Subcutaneous abdominal adipose tissue (tissue), 5 donors: Measurements from ENCODE around the gene FAT4.
A peak's percentile ranks its signal among the peaks of the same experiment; 100 is the strongest.

ENCODE experiments used
- H3K27ac ChIP-seq: one replicate; pipeline ENCODE4 v1.7.0; 2013; ENCODE audit warnings: low read depth, mild to moderate bottlenecking, inconsistent platforms, low read length, moderate library complexity
- H3K27me3 ChIP-seq, 5 donors: one replicate each; pipeline ENCODE4 v1.7.0; 2013; ENCODE audit warnings: low read length in 5 of 5, inconsistent platforms in 1 of 5; ENCODE audit not compliant: control insufficient read depth in 5 of 5, insufficient read depth in 4 of 5
- H3K36me3 ChIP-seq, 5 donors: one replicate each; pipeline ENCODE4 v1.7.0; 2013; ENCODE audit warnings: low read length in 5 of 5; ENCODE audit not compliant: control insufficient read depth in 5 of 5, insufficient read depth in 5 of 5
- H3K4me1 ChIP-seq, 5 donors: one replicate each; pipeline ENCODE4 v1.7.0; 2013; ENCODE audit warnings: low read length in 5 of 5, mild to moderate bottlenecking in 3 of 5, moderate library complexity in 1 of 5; ENCODE audit not compliant: control insufficient read depth in 5 of 5, insufficient read depth in 5 of 5
- H3K4me3 ChIP-seq, 5 donors: one replicate each; pipeline ENCODE4 v1.7.0; 2013; ENCODE audit warnings: low read length in 5 of 5, low read depth in 1 of 5
- H3K9ac ChIP-seq, 5 donors: one replicate each; pipeline ENCODE4 v1.7.0; 2013; ENCODE audit warnings: low read length in 5 of 5, mild to moderate bottlenecking in 4 of 5, moderate library complexity in 3 of 5
- H3K9me3 ChIP-seq, 5 donors: one replicate each; pipeline ENCODE4 v1.7.0; 2013; ENCODE audit warnings: low read length in 5 of 5; ENCODE audit not compliant: control insufficient read depth in 5 of 5
- donor health status: healthy.
- donor health status: healthy.
- donor health status: healthy.
- donor health status: healthy.
- donor health status: healthy.

Gene FAT4

DNA sequence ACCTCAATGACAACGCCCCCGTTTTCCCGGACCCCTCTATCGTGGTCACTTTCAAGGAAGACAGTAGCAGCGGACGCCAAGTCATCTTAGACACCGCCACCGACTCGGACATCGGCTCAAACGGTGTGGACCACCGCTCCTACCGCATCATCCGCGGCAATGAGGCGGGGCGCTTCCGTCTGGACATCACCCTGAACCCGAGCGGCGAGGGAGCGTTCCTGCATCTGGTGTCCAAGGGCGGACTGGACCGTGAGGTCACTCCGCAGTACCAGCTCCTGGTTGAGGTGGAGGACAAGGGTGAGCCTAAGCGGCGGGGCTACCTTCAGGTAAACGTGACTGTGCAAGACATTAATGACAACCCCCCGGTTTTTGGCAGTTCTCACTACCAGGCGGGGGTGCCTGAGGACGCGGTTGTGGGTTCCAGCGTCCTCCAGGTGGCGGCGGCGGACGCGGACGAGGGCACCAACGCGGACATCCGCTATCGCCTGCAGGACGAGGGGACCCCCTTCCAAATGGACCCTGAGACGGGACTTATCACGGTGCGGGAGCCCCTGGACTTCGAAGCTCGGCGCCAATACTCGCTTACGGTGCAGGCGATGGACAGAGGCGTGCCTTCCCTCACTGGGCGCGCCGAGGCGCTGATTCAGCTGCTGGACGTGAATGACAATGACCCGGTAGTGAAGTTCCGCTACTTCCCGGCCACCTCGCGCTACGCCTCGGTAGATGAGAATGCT, 2.2 kb downstream of the FAT4 start:
- H3K4me1 ChIP-seq, result peaks cover 10 to 62% (median 40%) of the 10 kb centered on the region in 5 donors
- H3K27ac ChIP-seq, result peak overlapping the region; percentile 90
- peak overlapping the region; percentile 90 to 93 (median 91) for H3K4me3 ChIP-seq
- H3K36me3 ChIP-seq, result peaks cover 0 to 9% (median 0%) of the 10 kb centered on the region in 5 donors
- peak overlapping the region in 2 of 5 donors; percentile 80 to 84 for H3K9ac ChIP-seq
- H3K27me3 ChIP-seq, result peaks cover 0 to 11% (median 0%) of the 10 kb centered on the region in 5 donors
- H3K9me3 ChIP-seq, result no peaks in the 10 kb centered on the region

DNA sequence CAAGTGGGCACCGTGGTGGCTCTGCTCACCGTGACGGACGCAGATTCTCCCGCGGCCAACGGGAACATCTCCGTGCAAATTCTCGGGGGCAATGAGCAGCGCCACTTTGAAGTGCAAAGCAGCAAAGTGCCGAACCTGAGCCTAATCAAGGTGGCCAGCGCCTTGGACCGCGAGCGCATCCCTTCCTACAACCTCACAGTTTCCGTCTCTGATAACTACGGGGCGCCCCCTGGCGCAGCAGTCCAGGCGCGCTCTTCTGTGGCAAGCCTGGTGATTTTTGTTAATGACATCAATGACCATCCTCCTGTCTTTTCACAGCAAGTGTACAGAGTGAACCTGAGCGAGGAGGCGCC, 2.7 kb downstream of the FAT4 start:
- Histone ChIP-seq H3K36me3 (peaks cover 0 to 9% (median 0%) of the 10 kb centered on the region in 5 donors), H3K27ac (peak overlapping the region; percentile 24), H3K4me3 (peak overlapping the region; percentile 90 to 93 (median 91)), H3K9me3 (no peaks in the 10 kb centered on the region), H3K4me1 (peaks cover 13 to 68% (median 45%) of the 10 kb centered on the region in 5 donors), H3K27me3 (peaks cover 0 to 11% (median 0%) of the 10 kb centered on the region in 5 donors), H3K9ac (peak overlapping the region in 3 of 5 donors; percentile 10 to 60 (median 48))

DNA sequence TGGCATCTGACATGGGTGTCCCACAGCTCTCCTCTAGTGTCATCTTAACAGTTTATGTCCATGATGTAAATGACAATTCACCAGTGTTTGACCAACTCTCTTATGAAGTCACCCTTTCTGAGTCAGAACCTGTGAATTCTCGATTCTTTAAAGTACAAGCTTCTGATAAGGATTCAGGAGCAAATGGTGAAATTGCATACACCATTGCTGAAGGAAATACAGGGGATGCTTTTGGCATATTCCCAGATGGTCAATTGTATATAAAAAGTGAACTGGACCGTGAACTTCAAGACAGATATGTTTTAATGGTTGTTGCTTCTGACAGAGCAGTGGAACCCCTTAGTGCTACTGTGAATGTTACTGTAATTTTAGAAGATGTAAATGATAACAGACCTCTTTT, 4.6 kb downstream of the FAT4 start:
- no peak overlapping the region for H3K9ac ChIP-seq
- H3K27ac ChIP-seq, result no peak overlapping the region
- peaks cover 0 to 9% (median 0%) of the 10 kb centered on the region in 5 donors for H3K36me3 ChIP-seq
- peaks cover 0 to 11% (median 0%) of the 10 kb centered on the region in 5 donors for H3K27me3 ChIP-seq
- H3K4me3 ChIP-seq, result no peak overlapping the region
- H3K9me3 ChIP-seq, result no peaks in the 10 kb centered on the region
- peaks cover 10 to 67% (median 49%) of the 10 kb centered on the region in 5 donors for H3K4me1 ChIP-seq

DNA sequence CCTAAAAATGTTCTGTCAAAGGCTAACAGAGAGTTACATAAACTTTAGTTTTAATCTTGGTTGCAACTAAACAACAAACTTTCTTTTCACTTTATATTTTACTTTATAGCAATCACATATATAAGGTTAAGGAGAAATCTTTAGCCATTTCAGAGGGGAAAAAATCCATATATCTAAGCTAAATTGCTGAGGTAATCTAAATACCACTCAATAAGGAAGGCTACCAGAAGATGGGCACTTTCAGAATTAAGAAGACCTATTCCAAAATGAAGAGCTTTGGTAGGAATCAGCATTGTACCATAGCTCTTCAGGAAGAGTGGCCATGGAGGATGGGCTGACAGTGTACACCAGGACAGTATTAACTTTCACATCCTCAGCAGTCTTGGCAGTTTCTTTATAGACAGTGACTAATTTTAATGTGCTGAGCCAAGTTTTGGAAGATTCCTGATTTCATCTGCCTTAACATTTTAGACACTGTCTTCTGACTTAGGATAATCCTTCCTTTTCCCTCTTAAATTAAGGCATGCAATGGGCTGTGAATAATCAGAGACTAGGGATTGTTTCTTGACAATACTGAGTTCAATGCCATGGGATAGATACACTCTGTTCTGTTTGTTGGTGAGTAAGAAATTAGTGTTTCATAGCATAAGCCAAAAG, 7.1 kb downstream of the FAT4 start:
- Histone ChIP-seq H3K4me1 (peaks cover 6 to 59% (median 36%) of the 10 kb centered on the region in 5 donors), H3K9ac (peak overlapping the region in 2 of 5 donors; percentile 28 to 29), H3K27ac (peak overlapping the region; percentile 33), H3K4me3 (peak overlapping the region in 4 of 5 donors; percentile 6 to 45 (median 23)), H3K36me3 (peaks cover 0 to 9% (median 0%) of the 10 kb centered on the region in 5 donors), H3K9me3 (no peaks in the 10 kb centered on the region), H3K27me3 (peaks cover 0 to 4% (median 0%) of the 10 kb centered on the region in 5 donors)

DNA sequence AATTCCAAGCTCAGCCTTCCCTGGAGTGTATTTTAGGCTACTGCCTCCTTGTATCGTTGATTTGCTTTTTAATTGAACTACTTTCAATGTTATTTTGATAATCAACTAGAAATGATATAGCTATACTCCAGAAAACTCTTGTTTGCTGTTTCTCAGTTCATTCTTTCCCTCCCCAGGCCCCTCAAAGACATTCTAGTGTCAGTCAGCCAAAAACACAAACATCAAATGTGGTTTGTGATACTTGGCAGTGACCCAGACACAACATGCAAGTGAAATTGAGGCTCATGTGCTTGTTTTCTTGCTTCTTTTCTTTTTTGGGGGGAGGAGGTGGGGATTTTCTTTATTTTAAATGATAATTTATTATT, 7.6 kb downstream of the FAT4 start:
- Histone ChIP-seq H3K36me3 (peaks cover 0 to 9% (median 0%) of the 10 kb centered on the region in 5 donors), H3K9me3 (no peaks in the 10 kb centered on the region), H3K27ac (peak overlapping the region; percentile 33), H3K4me3 (peak overlapping the region in 3 of 5 donors; percentile 6 to 45 (median 36)), H3K9ac (peak overlapping the region in 1 of 5 donors; percentile 29), H3K4me1 (peaks cover 6 to 56% (median 31%) of the 10 kb centered on the region in 5 donors), H3K27me3 (no peaks in the 10 kb centered on the region)

DNA sequence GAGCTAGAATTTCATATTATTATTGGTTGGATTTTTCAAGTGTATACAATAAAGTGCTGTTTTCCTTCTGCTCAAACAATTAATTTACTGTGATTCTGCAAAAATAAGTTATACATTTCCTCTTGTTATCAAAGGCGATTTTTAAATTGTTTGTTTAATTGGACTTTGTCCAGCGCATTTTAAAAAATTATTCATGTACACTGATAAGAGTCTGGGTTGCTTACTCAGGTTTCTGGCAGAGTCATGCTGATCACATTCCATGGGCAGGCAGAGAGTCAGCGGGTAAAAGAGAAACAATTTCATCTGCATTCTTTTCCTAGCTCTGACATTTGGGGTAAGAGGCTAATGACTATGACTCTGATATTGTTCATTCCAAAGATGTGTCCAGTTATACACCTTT, 8.9 kb downstream of the FAT4 start:
- Histone ChIP-seq H3K9me3 (no peaks in the 10 kb centered on the region), H3K27ac (peak overlapping the region; percentile 51), H3K36me3 (peaks cover 0 to 5% (median 0%) of the 10 kb centered on the region in 5 donors), H3K9ac (no peak overlapping the region), H3K27me3 (no peaks in the 10 kb centered on the region), H3K4me1 (peaks cover 3 to 43% (median 22%) of the 10 kb centered on the region in 5 donors), H3K4me3 (peak overlapping the region in 3 of 5 donors; percentile 6 to 15 (median 7))

DNA sequence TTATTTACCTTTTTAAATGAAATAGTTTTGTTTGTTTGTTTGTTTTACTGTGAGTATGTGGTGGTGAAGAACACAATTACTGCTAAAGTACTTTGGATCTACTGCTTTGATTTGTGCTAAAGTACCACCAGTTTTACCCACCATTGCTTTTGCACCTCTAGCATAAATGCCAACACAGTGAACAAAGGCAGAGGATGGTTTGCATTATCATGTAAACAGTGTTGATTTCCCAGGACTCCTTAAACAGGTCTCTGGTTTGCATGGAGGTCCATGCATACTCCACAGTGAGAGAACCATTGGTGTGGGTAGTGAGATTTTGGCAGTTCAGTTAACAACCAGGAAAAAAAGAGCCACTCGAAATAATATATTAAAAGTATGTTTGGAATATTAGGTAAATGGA, 11.0 kb downstream of the FAT4 start:
- Histone ChIP-seq H3K4me3 (no peak overlapping the region), H3K27me3 (no peaks in the 10 kb centered on the region), H3K9me3 (no peaks in the 10 kb centered on the region), H3K36me3 (no peaks in the 10 kb centered on the region), H3K4me1 (peaks cover 3 to 29% (median 15%) of the 10 kb centered on the region in 5 donors), H3K27ac (no peak overlapping the region), H3K9ac (no peak overlapping the region)

DNA sequence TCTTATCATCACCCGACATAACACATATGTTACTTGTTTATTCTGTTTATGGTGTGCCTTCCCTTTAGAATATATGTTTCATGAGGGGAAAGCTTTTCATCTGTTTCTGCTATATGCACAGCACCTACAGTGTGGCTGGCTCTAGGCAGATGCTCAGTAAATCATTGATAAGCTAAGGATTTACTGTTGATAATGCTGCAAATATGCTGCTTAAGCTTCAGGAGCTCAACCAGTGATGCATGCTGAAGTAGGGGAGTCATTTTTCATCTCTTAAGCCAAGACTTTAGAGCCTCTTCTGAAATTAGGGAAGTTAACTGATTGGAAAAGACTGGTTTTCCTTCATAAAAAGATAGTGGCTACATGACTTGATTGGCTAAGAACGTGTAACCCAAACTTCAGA, 16.4 kb downstream of the FAT4 start:
- H3K4me3 ChIP-seq, result no peak overlapping the region
- H3K9ac ChIP-seq, result no peak overlapping the region
- H3K4me1 ChIP-seq, result peaks cover 0 to 11% (median 0%) of the 10 kb centered on the region in 5 donors
- no peaks in the 10 kb centered on the region for H3K36me3 ChIP-seq
- H3K9me3 ChIP-seq, result no peaks in the 10 kb centered on the region
- no peaks in the 10 kb centered on the region for H3K27me3 ChIP-seq
- no peak overlapping the region for H3K27ac ChIP-seq

DNA sequence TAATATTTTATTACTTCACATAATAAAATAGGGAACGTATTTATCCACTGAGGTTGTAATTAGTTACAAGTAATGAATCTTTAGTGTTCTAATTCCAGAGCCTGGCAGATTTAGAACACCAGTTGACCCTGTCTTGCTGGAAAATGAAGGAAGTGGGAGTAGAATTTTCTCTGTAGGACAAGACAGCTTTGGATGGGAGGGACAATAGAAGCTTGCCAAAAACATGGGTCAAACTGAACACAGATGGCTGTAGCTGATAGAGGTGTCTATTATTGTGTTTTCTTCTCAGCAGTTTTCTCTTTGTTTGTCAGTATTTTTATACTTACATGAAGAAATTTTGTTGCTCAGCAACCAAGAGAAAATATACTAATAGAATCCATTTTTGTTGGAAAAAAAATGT, 20.2 kb downstream of the FAT4 start:
- Histone ChIP-seq H3K4me1 (peaks cover 0 to 12% (median 0%) of the 10 kb centered on the region in 5 donors), H3K27me3 (no peaks in the 10 kb centered on the region), H3K4me3 (no peak overlapping the region), H3K9me3 (no peaks in the 10 kb centered on the region), H3K27ac (no peak overlapping the region), H3K36me3 (no peaks in the 10 kb centered on the region), H3K9ac (no peak overlapping the region)

DNA sequence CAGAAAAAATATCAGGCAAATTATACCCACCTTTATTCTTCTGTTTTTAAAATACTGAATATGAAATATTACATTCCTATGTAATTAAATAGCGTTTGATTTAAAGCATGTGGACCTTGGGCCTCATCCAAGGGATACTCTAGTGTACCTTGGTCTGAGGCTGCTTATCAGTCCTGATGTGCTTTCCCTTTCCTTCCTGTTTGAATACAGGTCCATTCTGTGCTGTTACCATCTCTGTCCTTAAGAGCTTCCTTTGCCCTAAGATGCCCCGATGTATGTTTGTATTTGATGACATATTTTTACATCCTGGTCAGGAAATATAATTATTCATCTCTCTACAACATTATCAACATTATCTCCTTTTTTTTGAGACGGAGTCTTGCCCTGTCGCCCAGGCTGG, 24.1 kb downstream of the FAT4 start:
- no peaks in the 10 kb centered on the region for H3K9me3 ChIP-seq
- H3K4me1 ChIP-seq, result peaks cover 0 to 7% (median 0%) of the 10 kb centered on the region in 5 donors
- H3K27ac ChIP-seq, result no peak overlapping the region
- no peak overlapping the region for H3K4me3 ChIP-seq
- H3K9ac ChIP-seq, result no peak overlapping the region
- H3K27me3 ChIP-seq, result no peaks in the 10 kb centered on the region
- H3K36me3 ChIP-seq, result no peaks in the 10 kb centered on the region
